Ovary (tissue), 9 donors: ENCODE results near the gene PARP14. TPM values are rescaled to one million over a fixed set of nuclear protein-coding genes. Genes with fewer than 3 reads are reported as not detected.

Source experiments
- DNase-seq, 5 donors: peaks; one replicate each; pipeline ENCODE4 v3.0.0-alpha.2; 2019 to 2020
- H3K27ac ChIP-seq, 2 donors: fragments of 200-600 bp; one replicate each; pipeline versions ENCODE4 v1.5.1 to v1.8.0; 2019 to 2022
- H3K27me3 ChIP-seq: fragments of 200-600 bp; one replicate; pipeline ENCODE4 v1.8.0; 2022
- H3K36me3 ChIP-seq: fragments of 200-600 bp; sonication (generic); one replicate; pipeline ENCODE4 v1.5.1; 2019
- H3K4me1 ChIP-seq: one replicate; pipeline ENCODE4 v1.8.1; 2013; ENCODE audit warnings: mild to moderate bottlenecking, moderate library complexity; ENCODE audit not compliant: insufficient read depth
- H3K4me3 ChIP-seq: fragments of 200-600 bp; sonication (generic); one replicate; pipeline ENCODE4 v1.5.1; 2017
- H3K9me3 ChIP-seq, 2 donors: fragments of 200-600 bp in 1 of 2; sonication (generic) in 1 of 2; one replicate each; pipeline versions ENCODE4 v1.5.1 to v1.8.1; 2013 to 2019; ENCODE audit warnings: mild to moderate bottlenecking in 1 of 2, moderate library complexity in 1 of 2
- EP300 ChIP-seq: sonication (generic); formaldehyde crosslinking; IDR thresholded peaks from one replicate; pipeline ENCODE4 v1.6.1; 2017; ENCODE audit warnings: antibody characterized with exemption
- POLR2A ChIP-seq: fragments of 450-650 bp; IDR thresholded peaks from one replicate; pipeline ENCODE4 v1.6.1; 2017; ENCODE audit warnings: antibody characterized with exemption, mild to moderate bottlenecking, moderate library complexity
- WGBS, 3 donors: extraction: QIAGEN DNeasy Blood & Tissue Kit in 1 of 3; methylation state at CpG; one replicate each; pipeline versions ENCODE4 v1.1.5 to v1.1.7; 2013 to 2017; 5-methylcytosine and 5-hydroxymethylcytosine counted together
- intact Hi-C, 4 donors: fragments of 100-400 bp; cut with DNase I; formaldehyde crosslinking; loops; one replicate each; pipeline versions ENCODE4 v1.11.0 to v1.15.1; 2022 to 2023
- polyA plus RNA-seq, 2 donors: library from polyadenylated mRNA; stranded (reverse); fragments of 200-250 nt in 1 of 2; fragments of 350-450 nt in 1 of 2; fragmentation: Illumina TruSeq in 1 of 2; extraction: RNeasy Lipid Tissue Mini Kit (QIAGEN cat#74804) in 1 of 2; gene quantifications; one replicate each; pipeline ENCODE4 v1.2.3, GENCODE V29; 2013 to 2014
- total RNA-seq, 7 donors: library from RNA; depleted of rRNA in 2 of 7; stranded (reverse); fragments of >200 nt in 2 of 7; fragmentation: NEBNext Ultra II Directional in 3 of 7; extraction: Animal tissue kit (Norgen Biotek cat#: 25700) in 3 of 7; gene quantifications; one replicate each; pipeline versions ENCODE4 v1.1.0 to v1.2.4, GENCODE V29; 2016 to 2023
- TF ChIP-seq, protein P1 (sequence below), 3 donors: fragments of 450-650 bp in 2 of 3; fragments of 200-600 bp in 1 of 3; IDR thresholded peaks; one replicate each; pipeline versions ENCODE4 v1.5.1 to v1.8.0; 2016 to 2022; ENCODE audit warnings: antibody characterized with exemption in 3 of 3, mild to moderate bottlenecking in 1 of 3
- donor health status: DM: no; HTN: no; CAD: no; lungs with moderate emphysema.
- donor health status: DM: no; HTN: no; CAD: no.
- donor health status: Bipolar disorder and iron deficiency.
- donor health status: DM: yes; HTN: yes; CAD: no.
- donor health status: DM: no; HTN: no; CAD: no.
- donor health status: DM: yes; HTN: yes; CAD: no.

Gene PARP14
- total and polyA plus RNA-seq, 9 donors, result 9.3 to 41.3 (median 27.5) TPM

GRCh38 chr3:122691195-122691594 is 10.6 kb downstream of the PARP14 start:
- no peak overlapping the region for H3K4me3 ChIP-seq
- H3K27me3 ChIP-seq, result no peaks in the 10 kb centered on the region
- H3K36me3 ChIP-seq, result no peaks in the 10 kb centered on the region
- no peaks in the 10 kb centered on the region for H3K4me1 ChIP-seq
- H3K27ac ChIP-seq, result no peak overlapping the region
- no peaks in the 10 kb centered on the region for H3K9me3 ChIP-seq
- intact Hi-C loops, result no loop called here
- DNase-seq, result no peak
- TF ChIP-seq EP300 (no peak), POLR2A (no peak)
- TF ChIP-seq, protein P1, sequence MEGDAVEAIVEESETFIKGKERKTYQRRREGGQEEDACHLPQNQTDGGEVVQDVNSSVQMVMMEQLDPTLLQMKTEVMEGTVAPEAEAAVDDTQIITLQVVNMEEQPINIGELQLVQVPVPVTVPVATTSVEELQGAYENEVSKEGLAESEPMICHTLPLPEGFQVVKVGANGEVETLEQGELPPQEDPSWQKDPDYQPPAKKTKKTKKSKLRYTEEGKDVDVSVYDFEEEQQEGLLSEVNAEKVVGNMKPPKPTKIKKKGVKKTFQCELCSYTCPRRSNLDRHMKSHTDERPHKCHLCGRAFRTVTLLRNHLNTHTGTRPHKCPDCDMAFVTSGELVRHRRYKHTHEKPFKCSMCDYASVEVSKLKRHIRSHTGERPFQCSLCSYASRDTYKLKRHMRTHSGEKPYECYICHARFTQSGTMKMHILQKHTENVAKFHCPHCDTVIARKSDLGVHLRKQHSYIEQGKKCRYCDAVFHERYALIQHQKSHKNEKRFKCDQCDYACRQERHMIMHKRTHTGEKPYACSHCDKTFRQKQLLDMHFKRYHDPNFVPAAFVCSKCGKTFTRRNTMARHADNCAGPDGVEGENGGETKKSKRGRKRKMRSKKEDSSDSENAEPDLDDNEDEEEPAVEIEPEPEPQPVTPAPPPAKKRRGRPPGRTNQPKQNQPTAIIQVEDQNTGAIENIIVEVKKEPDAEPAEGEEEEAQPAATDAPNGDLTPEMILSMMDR (IDR thresholded peaks at IDR 0.05), result no peak
- 85 to 91% (median 89%) methylated on average over 4 of the region's 4 CpGs for WGBS, 3 donors

- DNase-seq, result no peak
- 74 to 82% (median 79%) methylated on average over 3 of the region's 3 CpGs for WGBS, 3 donors
- no peaks in the 10 kb centered on the region for H3K36me3 ChIP-seq
Measured at GRCh38 chr3:122692674-122693073, 12.0 kb downstream of the PARP14 start.

DNA sequence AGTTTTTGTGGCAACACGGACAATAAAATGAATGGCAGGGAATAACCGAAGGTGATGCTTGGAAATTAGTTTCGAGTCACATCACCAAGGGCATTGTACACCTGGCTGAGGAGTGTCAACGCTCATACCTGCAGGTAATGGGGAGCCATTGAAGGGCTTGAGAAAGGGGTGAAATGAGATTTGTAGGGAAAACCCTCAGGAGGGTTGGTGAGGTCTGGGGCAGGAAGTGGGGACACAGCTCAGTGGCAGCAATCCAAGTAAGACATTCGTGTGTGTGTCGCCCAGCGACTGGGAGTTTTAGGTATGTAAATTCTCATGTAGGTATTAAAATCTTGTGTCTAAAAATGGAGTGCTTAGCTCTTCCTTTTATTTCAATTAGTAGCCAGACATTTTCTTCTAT is 14.3 kb downstream of the PARP14 start:
- TF ChIP-seq, protein P1 (IDR thresholded peaks at IDR 0.05), result no peak
- TF ChIP-seq POLR2A (no peak), EP300 (no peak)
- H3K4me1 ChIP-seq, result no peaks in the 10 kb centered on the region

More at GRCh38 chr3:122692674-122693073, 12.0 kb downstream of the PARP14 start:
- Histone ChIP-seq H3K4me1 (no peaks in the 10 kb centered on the region), H3K9me3 (no peaks in the 10 kb centered on the region), H3K27me3 (no peaks in the 10 kb centered on the region), H3K27ac (no peak overlapping the region), H3K4me3 (no peak overlapping the region)
- intact Hi-C loops, result no loop called here
- no peak for TF ChIP-seq EP300
- no peak for TF ChIP-seq POLR2A
- TF ChIP-seq, protein P1 (IDR thresholded peaks at IDR 0.05), result no peak

DNA sequence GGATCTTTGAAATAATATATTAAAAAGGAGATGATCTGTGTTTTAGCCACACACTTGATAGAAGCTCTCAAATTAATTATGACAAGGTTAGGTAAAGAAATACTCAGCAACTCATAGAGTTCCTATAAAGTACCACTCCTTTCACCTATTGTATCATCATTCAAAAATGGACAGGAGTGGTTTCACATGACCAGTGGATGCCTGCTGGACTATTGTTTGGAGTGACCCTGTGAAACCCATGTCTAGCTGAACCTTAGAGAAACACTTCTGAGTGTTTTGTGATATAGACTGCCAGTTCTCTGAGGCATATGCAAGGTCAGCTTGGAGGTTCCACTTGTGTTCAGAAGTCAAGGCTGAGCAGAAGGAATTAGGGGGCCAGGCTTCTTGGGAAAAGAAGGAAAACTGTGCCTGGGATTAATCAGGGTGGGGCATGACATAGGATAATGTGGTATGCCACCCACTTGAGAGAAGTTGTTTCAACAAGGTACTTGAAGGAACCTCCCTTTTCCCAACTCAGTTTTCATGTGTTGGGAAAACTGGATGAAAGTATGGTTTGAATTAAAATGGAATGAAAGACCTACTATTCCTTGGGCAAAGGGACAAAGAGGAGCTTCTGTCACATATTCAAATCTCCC is 15.4 kb downstream of the PARP14 start:
- no peak for TF ChIP-seq EP300
- TF ChIP-seq, protein P1 (IDR thresholded peaks at IDR 0.05), result no peak
- no peak for TF ChIP-seq POLR2A
- no peak overlapping the region for H3K27ac ChIP-seq
- intact Hi-C loops, result no loop called here
- H3K36me3 ChIP-seq, result no peaks in the 10 kb centered on the region
- H3K27me3 ChIP-seq, result no peaks in the 10 kb centered on the region
- no peaks in the 10 kb centered on the region for H3K9me3 ChIP-seq
- H3K4me1 ChIP-seq, result no peaks in the 10 kb centered on the region
- H3K4me3 ChIP-seq, result no peak overlapping the region
- no peak for DNase-seq

More for the DNA sequence above, 14.3 kb downstream of the PARP14 start:
- no peak for DNase-seq
- H3K27me3 ChIP-seq, result no peaks in the 10 kb centered on the region
- intact Hi-C loops, result no loop called here
- H3K36me3 ChIP-seq, result no peaks in the 10 kb centered on the region
- H3K27ac ChIP-seq, result no peak overlapping the region
- 80 to 91% (median 85%) methylated on average over 7 of the region's 7 CpGs for WGBS, 3 donors
- H3K4me3 ChIP-seq, result no peak overlapping the region
- no peaks in the 10 kb centered on the region for H3K9me3 ChIP-seq
